Fibroblast of skin of back (primary cell): ENCODE results near the gene APOBEC3B.
"Not testable (repeated sequence)": the region's sequence is repeated elsewhere in the genome, so short reads cannot be mapped to it uniquely, and the experiment has no call there.

ENCODE experiments used
- DNase-seq: peaks from one replicate; pipeline ENCODE4 v3.0.0-alpha.2; 2013

The APOBEC3B gene

GRCh38 chr22:38952281-38952993 lies 29.7 kb upstream of the APOBEC3B start:
- DNase-seq: no peak

GRCh38 chr22:38953091-38953490 lies 29.1 kb upstream of the APOBEC3B start:
- no peak for DNase-seq

- DNase-seq: no peak
Measured at GRCh38 chr22:38953577-38954413, 28.4 kb upstream of the APOBEC3B start.

DNA sequence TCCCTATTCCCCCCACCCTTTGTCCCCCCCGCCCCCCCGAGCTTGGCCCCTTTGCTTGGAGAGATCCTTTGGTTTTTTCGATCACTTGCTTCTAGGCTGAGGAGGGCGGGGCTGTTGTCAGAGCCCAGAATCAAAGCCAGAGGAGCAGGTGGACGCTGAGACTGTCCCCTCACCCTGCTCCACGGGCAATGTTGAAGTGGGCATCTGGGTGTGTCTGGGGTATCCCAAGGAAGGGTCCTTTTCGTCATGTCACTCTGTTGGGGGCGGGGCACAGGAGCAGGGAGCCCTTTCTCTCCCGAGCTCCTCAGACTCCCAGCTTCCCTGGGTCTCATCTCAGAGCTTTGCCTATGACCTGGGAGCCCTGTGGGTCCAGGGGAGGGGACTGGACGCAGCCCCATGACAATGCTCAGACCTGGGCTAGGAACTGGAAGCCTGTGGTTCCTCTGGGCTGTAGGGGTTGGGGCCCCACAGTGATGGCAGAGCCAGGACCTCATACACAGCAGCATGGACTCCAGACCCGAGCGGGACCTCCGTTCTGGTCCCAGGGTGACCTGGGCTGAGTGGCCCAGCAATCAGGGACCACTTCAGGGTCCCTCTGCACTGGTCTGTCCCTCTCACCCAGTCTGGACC lies 27.6 kb upstream of the APOBEC3B start:
- no peak for DNase-seq

DNA sequence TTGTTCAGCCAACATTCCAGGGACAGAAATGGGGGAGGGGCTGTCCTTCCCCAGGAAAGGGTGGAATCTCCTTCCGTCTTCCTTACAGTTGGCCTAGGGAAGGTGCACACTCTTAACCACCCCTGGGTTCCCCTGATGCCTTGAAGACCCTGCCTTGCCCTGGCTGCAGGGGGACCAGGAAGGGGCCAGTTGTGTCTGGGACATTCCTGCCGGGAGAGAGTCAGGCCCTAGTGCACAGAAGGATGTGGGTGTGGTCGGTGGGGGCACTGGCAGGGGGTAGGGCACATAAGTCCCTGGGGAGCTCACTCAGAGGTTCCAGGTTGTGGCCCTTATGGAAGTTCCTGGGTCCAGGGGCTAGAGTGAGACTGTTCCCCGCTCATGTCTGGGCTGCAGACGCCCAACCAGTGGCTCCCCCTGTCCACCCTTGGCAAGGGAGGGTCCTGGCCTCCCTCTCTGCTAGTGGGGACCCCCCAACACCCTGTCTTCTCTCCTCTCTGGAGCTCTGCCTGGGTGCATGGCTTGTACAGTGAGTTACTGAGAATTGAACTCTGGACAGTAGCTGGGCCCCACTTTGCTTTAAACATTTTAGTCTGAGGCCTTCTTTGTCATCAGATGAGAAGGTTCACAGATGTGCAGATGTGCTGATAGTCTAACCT lies 26.8 kb upstream of the APOBEC3B start:
- DNase-seq: no peak

DNA sequence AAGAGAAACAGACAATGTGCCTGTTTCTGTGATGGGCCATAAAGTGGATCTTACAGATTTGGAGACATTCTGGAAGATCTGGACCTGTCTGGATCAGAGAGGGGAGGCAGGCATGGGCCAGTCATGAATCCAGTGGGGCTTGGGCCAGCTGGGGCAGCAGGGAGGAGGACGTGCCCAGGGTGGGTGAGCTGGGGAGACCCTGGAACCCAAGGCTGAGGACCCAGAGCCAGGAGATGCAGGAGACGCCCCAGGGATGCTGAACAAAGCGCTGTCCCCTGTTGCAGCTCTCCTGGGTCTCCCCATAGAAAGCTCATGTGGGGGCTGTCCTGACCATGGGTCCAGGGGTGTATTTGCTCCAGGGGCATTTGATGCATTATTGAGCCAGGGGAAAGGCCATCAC lies 26.2 kb upstream of the APOBEC3B start:
- DNase-seq: no peak

GRCh38 chr22:38956551-38956950 lies 25.6 kb upstream of the APOBEC3B start:
- no peak for DNase-seq

DNA sequence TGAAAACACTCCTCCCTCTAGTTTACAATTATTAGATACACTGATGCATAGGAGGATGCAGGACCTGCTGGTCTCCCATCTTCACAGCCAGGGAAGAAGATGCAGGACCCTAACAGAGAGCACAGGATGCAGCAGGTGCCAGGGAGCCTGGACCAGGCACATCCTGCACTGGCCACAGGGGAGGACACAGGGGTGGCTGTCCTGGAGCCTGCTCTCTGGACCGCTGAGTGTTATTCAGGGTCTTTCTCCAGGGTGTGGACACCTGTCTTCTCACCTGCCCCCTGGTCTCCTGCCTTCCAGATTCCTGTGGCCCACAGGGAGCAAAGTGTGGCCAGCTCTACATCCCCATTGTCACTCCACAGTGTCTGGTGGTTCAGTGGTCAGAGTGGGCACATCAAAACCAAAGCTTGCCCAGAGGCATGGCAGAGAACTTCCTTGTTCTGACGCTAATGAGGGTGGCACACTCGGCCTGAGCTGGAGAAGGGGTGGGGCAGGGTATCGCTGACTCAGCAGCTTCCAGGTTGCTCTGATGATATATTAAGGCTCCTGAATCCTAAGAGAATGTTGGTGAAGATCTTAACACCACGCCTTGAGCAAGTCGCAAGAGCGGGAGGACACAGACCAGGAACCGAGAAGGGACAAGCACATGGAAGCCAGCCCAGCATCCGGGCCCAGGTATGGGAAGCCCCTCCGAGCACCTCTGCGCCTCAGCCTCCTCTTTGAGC lies 24.9 kb upstream of the APOBEC3B start, which contains the start of gene APOBEC3A:
TSS of gene APOBEC3A (plus strand) at position 564 of the 725 bp plus-strand sequence. CDS start at position 647, 83 bp downstream.
- no peak for DNase-seq

- DNase-seq: no peak
Measured at GRCh38 chr22:38957808-38958650, 24.1 kb upstream of the APOBEC3B start.

DNA sequence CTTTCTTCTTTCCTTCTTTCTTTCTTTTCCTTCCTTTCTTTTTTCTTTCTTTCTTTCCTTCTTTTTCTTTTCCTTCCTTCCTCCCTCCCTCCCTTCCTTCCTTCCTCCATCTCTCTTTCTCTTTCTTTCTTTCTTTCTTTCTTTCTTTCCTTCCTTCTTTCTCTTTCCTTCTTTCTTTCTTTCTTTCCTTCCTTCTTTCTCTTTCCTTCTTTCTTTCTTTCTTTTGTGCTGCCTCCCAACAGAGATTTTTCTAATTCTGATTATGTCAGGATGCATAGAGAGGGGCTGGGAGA lies 23.6 kb upstream of the APOBEC3B start:
- not testable (repeated sequence) for DNase-seq

GRCh38 chr22:38959590-38959989 lies 22.6 kb upstream of the APOBEC3B start:
- no peak for DNase-seq

DNA sequence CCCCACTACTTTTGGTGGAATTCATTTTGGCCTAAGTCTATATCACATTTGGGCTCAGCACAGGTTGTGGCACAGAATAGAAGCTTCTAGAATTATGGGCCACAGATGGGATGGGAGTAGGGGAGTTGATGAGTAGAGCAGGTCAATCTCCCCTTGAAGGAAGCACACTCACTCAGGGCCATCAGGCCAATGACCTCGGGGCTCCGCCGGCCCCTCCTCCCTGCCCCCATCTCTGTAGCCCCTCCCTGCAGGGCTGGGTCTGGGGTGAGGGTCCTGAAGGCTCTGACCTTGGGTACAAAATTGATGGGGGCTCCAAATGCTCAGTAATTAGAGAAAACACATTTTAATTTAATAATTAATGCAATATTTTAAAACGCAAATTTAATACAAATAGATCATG lies 21.5 kb upstream of the APOBEC3B start:
- DNase-seq: not testable (repeated sequence)

GRCh38 chr22:38963291-38963738 lies 18.8 kb upstream of the APOBEC3B start:
- DNase-seq: not testable (repeated sequence)

DNA sequence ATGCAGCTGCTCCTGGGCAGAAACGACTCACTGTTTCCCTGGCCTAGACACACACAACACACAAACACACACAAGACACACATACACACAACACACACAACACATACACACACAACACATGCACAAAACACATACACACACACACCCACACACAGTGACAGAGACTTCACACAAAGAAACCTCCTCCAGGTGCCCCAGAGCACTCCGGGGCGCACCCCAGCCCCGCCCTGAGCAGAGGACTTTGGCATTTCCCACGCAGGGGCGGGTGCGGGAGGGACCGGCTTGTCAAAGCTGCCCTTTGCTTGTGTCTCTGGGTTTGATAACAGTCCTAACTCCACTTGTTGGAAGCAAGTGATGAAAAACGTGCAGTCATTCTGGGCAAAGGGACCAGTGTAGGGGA lies 18.3 kb upstream of the APOBEC3B start:
- no peak for DNase-seq

- no peak for DNase-seq
Measured at GRCh38 chr22:38964306-38964705, 17.8 kb upstream of the APOBEC3B start.

DNA sequence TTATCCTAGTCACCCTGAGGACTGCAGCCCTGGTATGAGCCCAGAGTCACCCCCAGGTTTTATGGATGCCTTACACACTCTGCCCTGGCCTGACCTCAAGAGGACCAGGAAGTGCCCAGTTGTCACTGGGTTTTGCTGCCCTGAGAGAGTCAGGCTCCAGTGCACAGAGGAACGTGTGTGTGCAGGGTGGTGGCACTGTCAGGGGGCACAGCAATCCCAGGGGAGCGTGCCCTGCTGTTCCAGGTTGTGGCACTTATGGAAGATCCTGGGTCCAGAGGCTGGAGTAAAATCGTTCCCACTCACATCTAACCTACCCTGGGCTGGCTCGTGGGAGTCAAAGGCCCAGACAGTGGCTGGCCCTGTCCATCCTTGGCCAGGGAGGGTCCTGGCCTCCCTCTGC lies 17.2 kb upstream of the APOBEC3B start:
- DNase-seq: no peak

DNA sequence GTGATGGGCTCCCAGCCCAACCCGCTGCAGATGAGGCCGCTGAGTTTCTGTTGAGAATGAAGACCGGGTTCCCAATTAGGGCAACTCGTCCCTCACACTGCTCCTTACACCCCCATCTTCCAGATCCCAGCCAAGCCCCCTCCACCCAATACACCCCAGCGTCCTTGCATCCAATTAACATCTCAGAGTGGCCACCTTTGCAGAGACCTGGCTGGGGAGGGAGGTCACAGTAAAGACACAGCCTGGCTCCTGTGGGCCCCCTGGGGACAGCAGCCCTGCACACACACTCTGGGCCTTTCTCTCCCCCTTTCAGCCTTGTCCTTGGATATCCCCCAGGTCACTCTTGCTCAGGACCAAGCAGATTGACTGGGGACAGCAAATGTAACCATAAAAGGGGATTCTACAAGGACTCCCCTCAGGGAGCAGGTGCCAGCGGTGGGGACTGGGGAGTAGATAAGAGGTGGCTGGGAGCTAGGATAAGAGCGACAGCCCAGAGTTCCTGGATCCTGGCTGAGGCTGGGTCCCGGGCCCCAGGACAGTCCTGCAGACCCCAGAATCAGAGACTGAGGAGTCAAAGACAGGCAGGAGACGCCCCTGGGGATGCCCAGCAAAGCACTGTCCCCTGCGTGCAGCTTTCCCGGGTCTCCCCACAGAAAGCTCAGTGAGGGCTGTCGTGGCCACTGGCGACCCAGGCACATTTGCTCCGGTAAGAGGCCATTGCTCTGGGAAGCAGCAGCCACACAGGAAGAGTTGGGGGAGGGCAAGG lies 16.4 kb upstream of the APOBEC3B start:
- DNase-seq: no peak

GRCh38 chr22:38966380-38966702 lies 15.8 kb upstream of the APOBEC3B start:
- no peak for DNase-seq

DNA sequence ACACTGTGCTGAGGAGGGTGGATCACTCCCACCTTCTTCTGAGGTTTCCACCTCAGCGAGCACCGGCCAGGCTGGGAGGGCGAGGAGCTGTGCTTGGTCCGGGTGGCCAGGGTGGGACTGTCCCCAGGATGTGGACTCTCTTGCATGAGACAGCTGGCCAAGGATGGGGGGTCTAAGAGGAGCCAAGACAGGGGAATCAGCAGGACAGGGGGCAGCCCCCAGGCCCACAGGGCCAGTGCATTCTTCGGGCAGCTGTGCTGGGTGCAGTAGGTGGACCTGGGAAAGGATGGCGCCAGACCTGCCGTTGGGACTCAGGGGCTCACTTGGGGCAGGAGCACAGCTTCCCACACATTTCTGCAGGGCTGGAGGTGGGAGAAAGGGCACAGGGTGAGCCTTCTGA lies 15.2 kb upstream of the APOBEC3B start:
- no peak for DNase-seq
